Measurements from ENCODE around the gene DGCR6L.
"Not testable (repeated sequence)": the region's sequence is repeated elsewhere in the genome, so short reads cannot be mapped to it uniquely, and the experiment has no call there.

Gene DGCR6L

DNA sequence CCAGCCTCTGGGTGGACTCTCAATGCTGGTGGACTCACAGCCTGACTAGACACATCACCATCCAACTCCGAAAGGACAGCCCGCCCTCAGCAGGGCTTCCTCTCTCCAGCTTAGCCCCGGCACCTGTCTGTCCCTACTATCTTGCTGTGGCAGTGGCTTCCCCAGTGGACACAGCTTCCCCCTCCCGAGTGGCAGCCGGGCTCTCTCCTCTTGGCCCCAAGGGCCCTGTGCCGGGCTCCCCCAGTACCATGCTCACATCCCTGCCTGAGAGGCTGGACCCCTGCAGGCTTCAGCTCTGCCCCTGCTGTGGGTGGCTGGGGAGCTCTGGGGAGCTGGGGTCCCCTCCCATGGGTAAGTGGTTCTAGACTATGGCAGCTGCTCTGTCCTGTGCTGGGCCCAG lies 9.1 kb downstream of the DGCR6L start:
- DNase-seq (ENCODE audit: low spot score); FAIRE-seq: not testable (repeated sequence)

DNA sequence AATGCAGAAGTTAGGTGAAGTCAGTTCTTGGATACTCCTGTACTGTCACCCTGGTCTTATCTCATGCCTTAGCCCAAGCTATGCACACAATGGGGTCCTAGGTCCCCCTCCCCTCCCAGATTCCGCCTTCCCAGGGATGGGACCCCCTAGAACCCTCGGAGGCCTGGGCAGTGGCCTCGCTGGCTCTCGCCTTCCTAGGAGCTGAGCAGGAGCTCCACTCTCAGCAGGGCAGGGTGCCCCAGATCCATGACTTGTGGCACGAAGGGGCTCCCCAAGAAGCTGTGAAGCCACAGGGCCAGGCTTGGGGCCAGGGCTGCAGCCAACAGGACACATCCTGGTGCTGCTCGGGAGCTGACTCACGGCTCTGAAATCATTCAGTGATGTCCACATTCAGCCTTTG lies 9.7 kb downstream of the DGCR6L start:
- DNase-seq (ENCODE audit: low spot score), result not testable (repeated sequence)
- peak; percentile 81 for FAIRE-seq

DNA sequence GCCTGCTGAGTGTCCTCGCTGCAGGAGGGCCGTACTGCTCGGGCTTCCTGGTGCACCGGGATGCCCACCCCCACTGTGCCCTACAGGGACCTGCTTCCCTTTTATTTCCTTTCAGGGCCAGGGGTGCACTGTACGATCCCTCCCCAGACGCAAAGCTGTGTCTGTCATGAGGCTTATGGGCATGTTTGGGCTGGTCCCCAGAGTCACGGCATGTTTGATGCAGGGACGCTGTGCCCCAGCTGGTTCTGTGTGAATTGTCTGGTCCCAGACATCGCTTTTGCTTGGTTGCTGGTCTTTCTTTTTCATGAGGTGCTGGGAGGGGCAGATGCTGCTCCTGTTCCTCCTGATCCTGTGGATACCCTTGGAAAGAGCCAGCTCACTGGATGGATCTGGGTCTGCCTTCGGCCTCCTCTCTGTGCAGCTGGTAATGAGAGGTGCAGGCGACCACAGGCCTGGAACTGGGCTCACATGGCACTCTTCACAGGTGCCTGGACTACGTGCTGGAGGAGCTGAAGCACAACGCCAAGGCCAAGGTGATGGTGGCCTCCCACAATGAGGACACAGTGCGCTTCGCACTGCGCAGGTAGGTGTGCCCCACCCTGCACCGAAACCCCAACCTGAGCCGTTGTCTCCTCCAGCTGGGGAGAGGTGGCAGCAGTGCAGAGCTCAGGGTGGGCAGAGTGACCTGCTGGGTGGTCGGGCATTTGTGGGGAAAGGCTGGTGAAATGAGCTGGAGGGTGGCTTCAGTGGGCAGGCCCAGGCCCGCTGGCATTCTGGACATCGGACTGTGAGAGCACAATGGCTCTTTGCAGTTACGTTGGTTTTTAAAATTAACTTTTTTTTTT lies 10.8 kb downstream of the DGCR6L start:
- peak; percentile 92 for FAIRE-seq
- DNase-seq (ENCODE audit: low spot score), result not testable (repeated sequence)

DNA sequence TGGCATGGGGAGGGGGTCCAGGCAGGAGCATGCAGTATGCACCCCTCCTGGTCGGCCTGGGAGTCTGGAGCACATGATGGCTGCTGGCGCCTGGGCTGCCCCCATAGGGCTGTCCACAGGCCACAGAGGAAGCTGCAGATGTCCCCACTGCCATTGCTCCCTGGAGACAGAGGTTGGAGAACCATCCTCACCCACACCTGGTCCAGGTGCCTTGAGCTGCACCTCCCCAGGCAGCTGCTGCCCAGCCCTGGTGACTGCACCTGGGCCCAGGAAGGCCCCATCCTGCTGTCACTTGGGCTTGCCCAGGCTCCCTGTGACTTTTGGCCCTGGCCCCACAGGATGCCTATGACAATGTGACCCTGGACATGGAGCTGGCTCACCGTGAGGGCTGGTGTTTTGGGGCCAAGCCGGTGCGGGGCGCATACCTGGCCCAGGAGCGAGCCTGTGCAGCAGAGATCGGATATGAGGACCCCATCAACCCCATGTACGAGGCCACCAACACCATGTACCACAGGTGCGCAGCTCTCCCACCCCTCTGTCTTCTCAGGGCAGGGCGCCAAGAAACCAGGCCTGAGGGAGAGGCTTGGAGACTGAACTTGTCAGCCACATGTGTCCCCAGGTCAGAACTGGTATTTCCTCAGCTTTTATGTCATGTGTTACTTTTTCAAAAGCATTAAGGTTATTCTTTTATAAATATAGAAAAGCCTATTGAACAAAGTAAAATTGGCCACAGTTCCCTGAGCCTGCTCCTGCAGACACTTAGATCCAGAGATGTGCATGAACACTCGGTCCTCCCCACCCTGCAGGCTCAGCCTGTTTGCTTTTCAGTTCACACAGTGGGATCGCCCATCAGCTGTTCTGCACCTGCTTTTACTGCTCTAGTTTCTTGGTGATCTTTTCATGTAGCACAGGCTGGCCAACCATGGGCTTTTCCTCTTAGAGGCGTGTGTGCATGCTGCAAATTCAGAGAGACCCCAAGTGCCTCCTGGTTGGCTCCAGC lies 12.1 kb downstream of the DGCR6L start:
- peak; percentile 94 for FAIRE-seq
- DNase-seq (ENCODE audit: low spot score), result not testable (repeated sequence)

DNA sequence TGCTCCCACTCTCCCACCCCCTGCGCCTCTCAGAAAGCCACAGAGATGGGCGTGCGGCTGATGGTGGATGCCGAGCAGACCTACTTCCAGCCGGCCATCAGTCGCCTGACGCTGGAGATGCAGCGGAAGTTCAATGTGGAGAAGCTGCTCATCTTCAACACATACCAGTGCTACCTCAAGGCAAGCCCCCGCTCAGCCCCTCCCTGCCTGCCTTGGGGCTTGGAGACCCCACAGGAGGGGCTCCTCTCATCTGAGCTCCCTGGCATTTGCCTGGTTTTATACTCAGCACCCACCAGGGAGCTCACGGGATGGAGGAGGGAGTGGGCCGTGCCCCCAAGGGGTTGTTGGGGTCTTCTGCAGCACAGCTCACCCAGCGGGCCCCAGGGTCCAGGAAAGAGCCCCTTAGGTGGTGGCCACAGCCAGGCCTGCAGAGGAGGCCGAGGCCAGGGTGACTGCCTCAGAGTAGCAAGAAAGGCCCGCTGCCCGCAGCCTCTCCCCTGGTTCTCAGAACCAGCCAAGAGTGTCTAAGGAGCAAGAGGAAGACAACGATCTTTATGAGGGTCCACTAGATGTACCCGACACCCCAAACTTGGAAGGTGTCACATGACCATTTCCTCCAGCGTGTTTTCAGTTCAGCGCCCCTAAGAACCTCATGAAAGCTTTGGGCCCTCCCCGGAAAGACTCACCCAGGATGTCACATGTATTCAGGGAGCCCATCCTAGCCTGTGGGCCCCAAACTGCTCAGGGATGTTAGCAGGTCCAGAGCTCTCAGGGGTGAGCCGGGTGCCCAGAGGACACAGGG lies 13.0 kb downstream of the DGCR6L start:
- FAIRE-seq, result not testable (repeated sequence)

DNA sequence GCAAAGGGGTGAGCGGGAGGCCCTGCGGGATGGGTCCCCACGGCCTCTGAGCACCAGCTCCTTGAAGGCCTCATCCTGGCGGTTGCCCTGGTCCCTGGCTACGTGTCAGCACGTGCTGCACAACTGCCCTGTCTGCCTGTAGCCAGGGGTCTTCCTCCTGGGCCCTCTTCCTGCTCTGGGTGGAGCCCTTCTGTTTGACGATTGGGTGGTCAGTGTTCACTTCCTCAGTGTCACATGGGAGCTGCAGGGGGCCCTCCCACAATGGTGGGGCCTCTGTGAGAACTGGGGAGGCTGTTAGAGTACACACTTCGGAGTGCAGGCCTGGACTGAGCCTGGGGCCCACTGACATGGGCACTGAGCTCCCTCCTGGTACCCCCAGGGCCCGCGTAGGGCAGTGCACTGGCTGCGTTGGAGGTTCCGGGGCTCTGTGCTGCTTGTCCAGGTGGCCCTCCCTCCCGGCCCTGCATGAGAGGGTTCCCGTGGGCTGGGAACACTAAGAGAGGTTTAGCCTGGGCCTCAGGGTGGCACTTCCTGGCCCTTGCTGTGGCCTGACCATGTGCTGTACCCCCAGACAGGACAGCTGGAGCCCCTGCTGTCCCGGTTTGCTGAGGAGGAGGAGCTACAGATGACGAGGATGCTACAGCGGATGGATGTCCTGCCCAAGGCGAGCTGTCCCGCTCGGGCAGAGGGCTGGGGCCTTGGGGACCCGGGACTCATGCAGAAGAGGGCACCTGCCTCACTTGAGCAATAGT lies 13.8 kb downstream of the DGCR6L start:
- DNase-seq (ENCODE audit: low spot score) (no peak), FAIRE-seq (no peak)

More for the DNA sequence above, 13.0 kb downstream of the DGCR6L start:
- not testable (repeated sequence) for DNase-seq (ENCODE audit: low spot score)

DNA sequence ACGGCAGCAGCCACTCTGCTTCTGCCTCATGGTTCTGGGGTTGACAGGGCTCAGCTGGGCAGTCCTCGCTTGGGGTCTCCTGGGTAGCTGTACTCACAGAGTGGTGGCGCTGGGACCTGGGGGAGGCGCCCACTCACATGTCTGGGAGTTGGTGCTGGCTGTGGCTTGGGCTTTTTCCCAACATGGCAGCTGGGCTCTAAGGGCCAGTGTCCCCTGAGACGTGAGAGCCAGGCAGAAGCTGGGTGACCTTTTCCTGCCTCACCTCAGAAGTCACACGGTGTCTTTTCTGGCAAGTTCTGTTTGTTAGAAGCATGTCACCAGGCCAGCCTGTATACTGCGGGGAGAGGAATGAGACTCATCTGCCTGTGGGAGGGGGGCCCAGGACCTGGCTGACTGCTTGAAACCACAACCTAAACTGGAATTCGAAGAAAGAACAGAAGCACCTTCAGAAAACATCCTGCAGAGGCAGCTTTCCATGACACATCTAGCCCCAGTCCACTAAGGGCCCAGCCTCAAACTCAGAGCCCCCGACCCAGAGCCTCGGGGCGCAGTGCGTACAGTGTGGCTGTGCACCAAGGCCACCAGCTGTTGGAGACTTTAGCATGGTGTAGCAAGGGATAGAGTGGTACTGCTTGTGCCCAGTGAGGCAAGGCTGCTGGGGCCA lies 14.5 kb downstream of the DGCR6L start:
- peak; percentile 85 for FAIRE-seq
- DNase-seq (ENCODE audit: low spot score), result not testable (repeated sequence)

DNA sequence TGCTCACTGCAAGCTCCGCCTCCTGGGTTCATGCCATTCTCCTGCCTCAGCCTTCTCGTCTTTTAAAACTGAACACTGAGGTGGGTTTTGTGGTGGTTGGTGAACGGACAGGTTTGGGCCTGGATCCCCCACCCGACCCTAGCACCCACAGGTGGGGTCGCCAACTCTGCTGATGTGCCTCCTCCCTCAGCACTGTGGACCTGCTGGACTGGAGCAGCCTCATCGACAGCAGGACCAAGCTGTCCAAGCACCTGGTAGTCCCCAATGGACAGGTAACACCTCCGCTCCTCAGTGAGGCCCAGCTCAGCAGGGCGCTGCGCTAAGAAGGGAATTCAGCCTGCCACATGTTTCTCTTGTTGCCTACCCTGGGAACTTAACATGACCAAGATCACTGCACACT lies 15.2 kb downstream of the DGCR6L start:
- DNase-seq (ENCODE audit: low spot score) (no peak), FAIRE-seq (peak; percentile 92)

DNA sequence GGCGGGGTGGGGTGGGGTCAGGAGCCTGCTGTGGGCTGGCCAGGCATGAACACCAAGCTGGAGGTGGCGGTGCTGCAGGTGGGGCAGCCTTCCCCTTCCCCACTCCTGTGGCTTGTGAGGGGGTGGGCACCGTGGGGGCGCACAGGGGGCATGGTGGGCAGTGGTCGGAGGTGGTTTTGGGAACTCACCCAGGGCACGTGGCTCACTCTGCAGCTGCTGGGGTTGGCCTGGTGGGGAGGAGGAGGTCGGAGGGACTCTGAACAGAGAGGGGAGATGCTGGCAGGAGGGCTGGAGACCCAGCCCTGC lies 16.7 kb downstream of the DGCR6L start:
- DNase-seq (ENCODE audit: low spot score); FAIRE-seq: not testable (repeated sequence)

DNA sequence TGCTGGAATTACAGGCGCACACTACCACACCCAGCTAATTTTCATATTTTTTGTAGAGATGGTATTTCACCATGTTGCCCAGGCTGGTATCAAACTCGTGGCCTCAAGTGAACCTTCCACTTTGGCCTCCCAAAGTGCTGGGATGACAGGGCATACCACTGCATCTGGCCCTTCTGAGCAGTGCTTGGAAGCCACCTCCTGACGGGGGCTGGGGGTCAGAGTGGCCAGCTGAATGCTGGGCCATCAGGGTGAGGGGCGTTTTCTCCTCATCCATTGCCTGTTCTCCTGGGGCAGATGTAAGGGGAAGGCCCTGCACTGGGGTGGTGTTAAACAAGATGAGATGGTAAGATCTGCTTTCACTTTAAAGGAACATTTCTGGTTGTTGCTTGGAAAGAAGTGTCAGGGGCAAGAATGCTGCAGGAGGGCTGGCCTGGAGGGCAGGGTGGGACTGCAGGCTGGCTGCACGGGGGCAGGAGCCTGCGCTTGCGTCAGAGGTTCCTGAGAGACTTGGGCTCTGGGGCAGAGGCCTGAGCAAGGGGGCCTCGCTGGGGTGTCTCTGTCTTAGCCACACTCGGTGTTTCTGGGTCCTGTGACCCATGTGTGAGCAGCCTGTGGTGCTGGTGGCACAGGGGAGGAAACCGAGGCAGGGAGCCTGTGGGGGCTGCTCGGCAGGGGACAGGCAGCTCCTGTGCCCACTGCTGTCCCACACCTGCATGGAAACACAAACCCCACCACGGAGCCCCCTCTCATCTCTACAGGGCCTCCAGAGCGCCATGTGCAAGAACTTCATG lies 17.2 kb downstream of the DGCR6L start:
- FAIRE-seq, result peak; percentile 86

DNA sequence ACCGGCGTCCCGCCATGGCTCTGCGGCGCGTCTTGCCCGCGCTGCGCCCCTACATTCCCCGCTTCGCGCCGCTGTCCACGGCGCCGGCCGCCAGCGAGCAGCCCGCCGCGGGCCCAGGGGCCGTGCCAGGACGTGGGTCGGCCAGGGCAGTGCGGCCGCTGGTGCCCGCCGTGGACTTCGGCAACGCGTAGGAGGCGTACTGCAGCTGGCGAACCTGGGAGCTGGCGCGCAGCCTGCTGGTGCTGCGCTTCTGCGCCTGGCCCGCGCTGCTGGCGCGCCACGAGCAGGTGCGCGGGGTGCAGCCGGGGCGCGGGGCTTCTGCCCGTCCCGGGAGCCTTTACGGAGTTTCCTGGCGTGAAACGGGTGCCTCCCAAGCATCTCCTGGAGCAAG lies 20.1 kb downstream of the DGCR6L start:
- DNase-seq (ENCODE audit: low spot score), result no peak

More for the DNA sequence above, 17.2 kb downstream of the DGCR6L start:
- DNase-seq (ENCODE audit: low spot score), result no peak

DNA sequence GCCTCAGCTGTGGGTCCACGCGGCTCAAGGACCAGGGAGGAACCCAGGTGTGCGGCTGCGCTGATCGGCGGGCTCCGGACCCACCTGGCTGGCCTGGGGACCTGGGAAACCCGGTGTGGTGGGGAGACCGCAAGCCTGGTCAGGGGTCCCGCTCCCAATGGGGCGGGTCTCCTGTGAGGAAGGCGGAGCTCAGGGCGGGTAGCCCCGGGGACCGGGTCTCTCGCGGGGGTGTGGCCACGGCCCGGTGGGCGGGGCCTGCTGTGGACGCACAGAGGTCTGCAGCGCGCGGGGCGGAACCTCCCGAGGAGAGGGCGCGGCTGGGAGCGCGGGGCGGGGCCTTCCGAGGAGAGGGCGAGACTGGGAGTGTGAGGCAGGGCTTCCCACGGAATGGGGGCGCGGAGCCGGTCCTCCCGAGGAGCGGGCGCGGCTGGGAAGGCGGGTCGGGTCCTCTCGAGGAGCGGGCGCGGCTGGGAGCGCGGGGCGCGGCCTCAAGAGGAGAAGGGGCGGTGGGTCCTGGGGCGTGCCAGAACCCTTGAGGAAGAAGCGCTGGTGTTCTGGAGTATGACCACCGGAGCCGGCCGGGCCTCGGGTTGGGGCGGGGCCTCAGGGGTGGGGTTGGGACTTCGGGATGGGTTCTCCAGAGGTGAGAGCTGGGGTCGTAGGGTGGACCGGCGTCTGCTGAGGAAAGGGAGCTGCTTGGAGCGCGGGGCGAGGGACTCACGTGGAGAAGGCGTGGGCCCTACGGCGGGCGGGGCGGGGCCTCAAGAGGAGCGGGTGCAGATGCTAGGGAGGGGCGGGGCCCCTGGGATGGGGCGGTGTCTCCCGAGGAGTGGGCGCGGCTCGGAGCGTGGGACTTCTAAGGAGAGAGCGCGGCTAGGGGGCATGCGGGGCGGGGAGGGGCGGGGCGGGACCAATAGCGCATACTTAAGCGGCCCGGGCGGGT lies 20.8 kb downstream of the DGCR6L start:
- peak; percentile 75 for FAIRE-seq

More for the DNA sequence above, 20.1 kb downstream of the DGCR6L start:
- FAIRE-seq, result peak; percentile 95

DNA sequence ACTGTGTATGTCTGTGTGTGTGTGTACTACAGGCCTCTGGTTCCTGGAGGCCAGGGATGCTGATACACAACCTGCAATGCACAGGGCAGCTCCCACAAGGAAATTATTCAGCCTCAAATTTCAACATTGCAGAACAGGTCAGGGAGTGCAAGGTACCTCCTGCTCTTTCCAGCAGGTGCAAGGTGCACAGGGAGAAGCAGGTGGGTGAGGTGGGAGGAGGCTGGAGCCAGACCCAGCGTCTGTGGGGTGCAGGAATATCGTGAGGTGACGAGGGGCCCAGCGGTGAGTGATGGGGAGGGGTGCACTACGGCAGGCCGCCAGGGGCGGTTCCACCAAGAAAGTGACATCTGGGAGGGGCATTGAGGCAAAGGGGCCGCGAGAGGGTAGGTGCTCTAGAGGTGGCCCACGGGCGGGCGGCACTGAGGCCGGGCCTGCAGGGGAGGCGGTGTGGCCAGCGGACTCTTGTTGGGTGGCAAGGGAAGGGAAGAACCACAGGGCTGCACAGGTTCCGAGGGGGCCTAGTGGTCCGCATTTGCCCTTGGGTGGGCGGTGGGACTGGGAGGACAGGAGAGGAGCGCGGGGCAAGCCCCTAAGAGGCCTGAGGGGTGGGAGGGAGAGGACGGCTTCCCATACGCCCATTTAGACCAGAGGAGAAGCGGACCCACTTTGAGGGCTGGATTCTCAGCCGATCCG lies 21.6 kb downstream of the DGCR6L start:
- FAIRE-seq (peak; percentile 46), DNase-seq (ENCODE audit: low spot score) (no peak)

More for the DNA sequence above, 20.8 kb downstream of the DGCR6L start:
- peak; percentile 94 for DNase-seq (ENCODE audit: low spot score)

DNA sequence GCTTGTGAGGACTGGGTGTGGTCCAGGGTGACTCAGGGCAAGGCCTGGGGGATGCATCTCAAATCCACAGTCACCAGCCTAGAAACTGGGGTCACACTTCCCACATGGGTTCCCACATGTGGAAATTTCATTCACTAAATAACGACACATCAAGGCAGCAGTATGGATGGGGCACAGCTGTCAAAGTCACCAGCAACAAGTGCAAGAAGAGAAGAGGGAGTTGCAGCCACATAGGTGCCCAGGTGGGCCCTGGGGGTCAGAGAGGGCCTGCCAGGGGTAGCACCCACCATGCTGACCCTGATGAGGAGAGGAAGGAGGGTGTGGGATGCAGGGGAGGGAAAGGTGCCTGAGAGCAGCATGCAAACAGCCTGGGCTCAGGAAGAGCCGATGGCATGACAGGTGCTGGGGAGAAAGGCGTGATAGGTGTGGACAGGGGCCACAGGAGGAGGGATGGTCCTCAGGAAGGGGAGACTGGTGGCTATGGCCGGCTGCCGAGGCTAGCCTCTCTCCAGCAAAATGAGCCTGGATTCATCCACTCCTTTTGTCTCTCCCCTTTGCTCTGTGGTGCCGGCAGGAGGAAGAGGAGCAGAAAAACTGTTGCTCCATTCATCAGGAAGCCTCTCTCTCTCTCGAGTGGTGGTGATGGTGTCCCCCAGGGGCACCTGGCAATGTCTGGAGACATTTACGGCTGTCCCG lies 22.3 kb downstream of the DGCR6L start:
- DNase-seq (ENCODE audit: low spot score) (no peak), FAIRE-seq (peak; percentile 61)

DNA sequence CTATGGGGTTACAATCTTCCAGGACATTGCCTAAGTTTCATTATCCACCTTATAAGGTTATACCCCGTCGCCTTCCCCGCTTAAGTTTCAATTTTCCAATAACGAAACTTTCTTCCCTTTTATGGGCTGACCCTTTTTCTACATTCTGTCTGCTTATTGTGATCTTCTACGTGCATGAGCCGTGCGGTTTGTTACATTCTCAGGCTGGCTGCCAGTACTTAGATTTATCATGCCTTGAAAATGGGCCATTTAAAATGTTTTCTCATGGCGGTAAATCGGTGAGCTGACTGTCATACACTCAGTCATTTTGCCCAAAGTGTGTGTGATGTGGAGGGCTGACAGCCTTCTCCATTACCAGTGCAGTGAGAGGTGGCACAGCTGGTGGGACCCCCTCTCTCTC lies 23.3 kb downstream of the DGCR6L start:
- FAIRE-seq, result no peak
- DNase-seq (ENCODE audit: low spot score), result no peak

DNA sequence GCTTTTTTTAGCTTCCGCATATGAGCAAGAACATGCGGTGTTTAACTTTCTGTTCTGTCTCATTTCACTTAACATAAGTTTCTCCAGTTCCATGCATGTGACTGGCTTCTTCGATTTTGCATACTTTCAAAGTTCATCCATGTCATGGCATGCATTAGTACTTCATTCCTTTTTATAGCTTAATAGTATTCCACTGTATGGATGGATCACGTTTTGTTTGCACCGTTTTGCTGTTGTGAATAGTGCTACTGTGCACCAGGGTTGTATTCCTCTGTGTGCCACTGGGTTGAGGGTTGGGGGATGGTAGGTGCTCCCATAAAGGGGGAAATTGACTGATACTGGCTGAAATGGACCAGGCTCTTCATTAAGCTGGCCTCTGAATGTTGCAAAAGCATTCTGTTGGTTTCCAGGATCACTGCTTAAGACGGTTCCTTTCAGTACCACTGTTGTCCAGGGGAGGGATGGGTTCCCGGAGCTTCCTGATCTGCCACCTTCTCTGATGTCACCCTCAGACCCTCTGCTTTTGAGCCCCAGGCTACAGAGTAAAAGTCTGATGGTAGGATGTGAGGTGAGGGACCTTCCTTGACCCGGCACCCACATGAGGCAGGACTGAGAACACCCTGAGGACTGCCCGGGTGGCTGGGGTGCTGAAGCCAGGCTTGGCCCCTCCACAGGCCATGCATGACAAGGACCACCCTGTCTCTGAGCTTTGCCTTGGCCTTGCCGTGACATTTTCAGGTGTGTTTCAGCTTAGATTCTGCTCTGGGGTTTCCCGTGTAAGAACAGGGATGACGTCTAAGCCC lies 24.4 kb downstream of the DGCR6L start:
- no peak for DNase-seq (ENCODE audit: low spot score)
- peak; percentile 81 for FAIRE-seq

All from urothelium cell line (cell line).